ENCODE measurements around the gene BCAR1.
"Not testable (repeated sequence)": the region's sequence is repeated elsewhere in the genome, so short reads cannot be mapped to it uniquely, and the experiment has no call there.

The BCAR1 gene

GRCh38 chr16:75225092-75225491 is 26.3 kb downstream of the BCAR1 start:
- H3K27me3 ChIP-seq (ENCODE audit: low read depth): no peaks in the 10 kb centered on the region
- no peaks in the 10 kb centered on the region for H3K9me3 ChIP-seq
- in situ Hi-C loops (cut with MboI; ENCODE audit: low sequenced_read_pairs): no loop called here
- H3K4me3 ChIP-seq: no peak overlapping the region
- no peak for DNase-seq (ENCODE audit: low spot score in 2 of 2)
- H3K4me1 ChIP-seq: no peaks in the 10 kb centered on the region
- no peaks in the 10 kb centered on the region; the same call in 1 of the 2 replicates for H3K36me3 ChIP-seq (replicated peaks)

GRCh38 chr16:75224306-75225082 is 26.9 kb downstream of the BCAR1 start:
- H3K4me1 ChIP-seq: no peaks in the 10 kb centered on the region
- H3K9me3 ChIP-seq: no peaks in the 10 kb centered on the region
- H3K27me3 ChIP-seq (ENCODE audit: low read depth): no peaks in the 10 kb centered on the region
- no peak overlapping the region for H3K4me3 ChIP-seq
- no peak for DNase-seq (ENCODE audit: low spot score in 2 of 2)
- in situ Hi-C loops (cut with MboI; ENCODE audit: low sequenced_read_pairs): no loop called here
- H3K36me3 ChIP-seq (replicated peaks): no peaks in the 10 kb centered on the region; the same call in 1 of the 2 replicates

GRCh38 chr16:75223129-75223528 is 28.3 kb downstream of the BCAR1 start:
- H3K27me3 ChIP-seq (ENCODE audit: low read depth); H3K9me3 ChIP-seq; H3K36me3 ChIP-seq (replicated peaks); DNase-seq (ENCODE audit: low spot score in 2 of 2); in situ Hi-C loops (cut with MboI; ENCODE audit: low sequenced_read_pairs); H3K4me1 ChIP-seq; H3K4me3 ChIP-seq: not testable (repeated sequence)

- Histone ChIP-seq H3K4me1 (no peaks in the 10 kb centered on the region), H3K9me3 (no peaks in the 10 kb centered on the region), H3K36me3 (replicated peaks) (no peaks in the 10 kb centered on the region), H3K4me3 (no peak overlapping the region), H3K27me3 (ENCODE audit: low read depth) (no peaks in the 10 kb centered on the region)
- in situ Hi-C loops (cut with MboI; ENCODE audit: low sequenced_read_pairs): no loop called here
- no peak for DNase-seq (ENCODE audit: low spot score in 2 of 2)
Measured at GRCh38 chr16:75222271-75222783, 29.1 kb downstream of the BCAR1 start.

GRCh38 chr16:75219838-75220237 is 31.6 kb downstream of the BCAR1 start:
- Histone ChIP-seq H3K36me3 (replicated peaks) (no peaks in the 10 kb centered on the region), H3K4me1 (no peaks in the 10 kb centered on the region)
- in situ Hi-C loops (cut with MboI; ENCODE audit: low sequenced_read_pairs): no loop called here

GRCh38 chr16:75219088-75219487 is 32.3 kb downstream of the BCAR1 start:
- Histone ChIP-seq H3K4me3 (no peak overlapping the region), H3K4me1 (no peaks in the 10 kb centered on the region), H3K36me3 (replicated peaks) (no peaks in the 10 kb centered on the region), H3K9me3 (no peaks in the 10 kb centered on the region), H3K27me3 (ENCODE audit: low read depth) (no peaks in the 10 kb centered on the region)
- DNase-seq (ENCODE audit: low spot score in 2 of 2): no peak
- in situ Hi-C loops (cut with MboI; ENCODE audit: low sequenced_read_pairs): no loop called here

More at GRCh38 chr16:75219838-75220237, 31.6 kb downstream of the BCAR1 start:
- Histone ChIP-seq H3K9me3 (no peaks in the 10 kb centered on the region), H3K27me3 (ENCODE audit: low read depth) (no peaks in the 10 kb centered on the region), H3K4me3 (no peak overlapping the region)
- no peak for DNase-seq (ENCODE audit: low spot score in 2 of 2)

- no peaks in the 10 kb centered on the region for H3K27me3 ChIP-seq (ENCODE audit: low read depth)
- no peaks in the 10 kb centered on the region for H3K9me3 ChIP-seq
- H3K36me3 ChIP-seq (replicated peaks): no peaks in the 10 kb centered on the region
- no peak for DNase-seq (ENCODE audit: low spot score in 2 of 2)
- no peaks in the 10 kb centered on the region for H3K4me1 ChIP-seq
- in situ Hi-C loops (cut with MboI; ENCODE audit: low sequenced_read_pairs): no loop called here
- H3K4me3 ChIP-seq: no peak within 1 kb of the TSS
Measured at GRCh38 chr16:75218256-75219076, 33.0 kb downstream of the BCAR1 start, which contains the start of gene CTRB1. Gene CTRB1 (plus strand): TSS chr16:75218988. CDS start chr16:75219008, 20 bp downstream.

GRCh38 chr16:75217389-75217851 is 34.0 kb downstream of the BCAR1 start:
- Histone ChIP-seq H3K4me3 (no peak overlapping the region), H3K36me3 (replicated peaks) (no peaks in the 10 kb centered on the region), H3K9me3 (no peaks in the 10 kb centered on the region), H3K4me1 (no peaks in the 10 kb centered on the region), H3K27me3 (ENCODE audit: low read depth) (no peaks in the 10 kb centered on the region)
- in situ Hi-C loops (cut with MboI; ENCODE audit: low sequenced_read_pairs): no loop called here
- no peak for DNase-seq (ENCODE audit: low spot score in 2 of 2)

- in situ Hi-C loops (cut with MboI; ENCODE audit: low sequenced_read_pairs): no loop called here
- H3K36me3 ChIP-seq (replicated peaks): no peaks in the 10 kb centered on the region
- H3K4me1 ChIP-seq: no peaks in the 10 kb centered on the region
- no peak overlapping the region for H3K4me3 ChIP-seq
- H3K27me3 ChIP-seq (ENCODE audit: low read depth): no peaks in the 10 kb centered on the region
- no peak for DNase-seq (ENCODE audit: low spot score in 2 of 2)
- no peaks in the 10 kb centered on the region for H3K9me3 ChIP-seq
Measured at GRCh38 chr16:75216576-75216975, 34.8 kb downstream of the BCAR1 start.

GRCh38 chr16:75216127-75216526 is 35.3 kb downstream of the BCAR1 start:
- Histone ChIP-seq H3K36me3 (replicated peaks) (no peaks in the 10 kb centered on the region), H3K4me3 (no peak overlapping the region), H3K27me3 (ENCODE audit: low read depth) (no peaks in the 10 kb centered on the region), H3K4me1 (no peaks in the 10 kb centered on the region), H3K9me3 (no peaks in the 10 kb centered on the region)
- in situ Hi-C loops (cut with MboI; ENCODE audit: low sequenced_read_pairs): no loop called here
- DNase-seq (ENCODE audit: low spot score in 2 of 2): no peak

- DNase-seq (ENCODE audit: low spot score in 2 of 2); H3K4me3 ChIP-seq; H3K4me1 ChIP-seq; in situ Hi-C loops (cut with MboI; ENCODE audit: low sequenced_read_pairs); H3K27me3 ChIP-seq (ENCODE audit: low read depth); H3K36me3 ChIP-seq (replicated peaks); H3K9me3 ChIP-seq: not testable (repeated sequence)
Measured at GRCh38 chr16:75211286-75211685, 40.1 kb downstream of the BCAR1 start.

GRCh38 chr16:75209944-75210343 is 41.5 kb downstream of the BCAR1 start:
- no peak overlapping the region for H3K4me3 ChIP-seq
- no peak for DNase-seq (ENCODE audit: low spot score in 2 of 2)

GRCh38 chr16:75209514-75209913 is 41.9 kb downstream of the BCAR1 start:
- H3K36me3 ChIP-seq (replicated peaks); H3K27me3 ChIP-seq (ENCODE audit: low read depth); H3K4me3 ChIP-seq; H3K4me1 ChIP-seq; DNase-seq (ENCODE audit: low spot score in 2 of 2); in situ Hi-C loops (cut with MboI; ENCODE audit: low sequenced_read_pairs); H3K9me3 ChIP-seq: not testable (repeated sequence)

More at GRCh38 chr16:75209944-75210343, 41.5 kb downstream of the BCAR1 start:
- Histone ChIP-seq H3K4me1 (no peaks in the 10 kb centered on the region), H3K9me3 (no peaks in the 10 kb centered on the region), H3K36me3 (replicated peaks) (no peaks in the 10 kb centered on the region), H3K27me3 (ENCODE audit: low read depth) (no peaks in the 10 kb centered on the region)
- in situ Hi-C loops (cut with MboI; ENCODE audit: low sequenced_read_pairs): no loop called here
